Activated T-helper 1 cell treated with Interleukin-2 at 50 U/mL for 16 hours (primary cell): ENCODE results near the gene SLC49A4.
"Not testable (repeated sequence)": the region's sequence is repeated elsewhere in the genome, so short reads cannot be mapped to it uniquely, and the experiment has no call there.

Experiments used
- DNase-seq: peaks from one replicate; pipeline ENCODE4 v3.0.0-alpha.2; 2020; ENCODE audit warnings: low read depth

Gene SLC49A4, protein sequence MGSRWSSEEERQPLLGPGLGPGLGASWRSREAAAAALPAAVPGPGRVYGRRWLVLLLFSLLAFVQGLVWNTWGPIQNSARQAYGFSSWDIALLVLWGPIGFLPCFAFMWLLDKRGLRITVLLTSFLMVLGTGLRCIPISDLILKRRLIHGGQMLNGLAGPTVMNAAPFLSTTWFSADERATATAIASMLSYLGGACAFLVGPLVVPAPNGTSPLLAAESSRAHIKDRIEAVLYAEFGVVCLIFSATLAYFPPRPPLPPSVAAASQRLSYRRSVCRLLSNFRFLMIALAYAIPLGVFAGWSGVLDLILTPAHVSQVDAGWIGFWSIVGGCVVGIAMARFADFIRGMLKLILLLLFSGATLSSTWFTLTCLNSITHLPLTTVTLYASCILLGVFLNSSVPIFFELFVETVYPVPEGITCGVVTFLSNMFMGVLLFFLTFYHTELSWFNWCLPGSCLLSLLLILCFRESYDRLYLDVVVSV

DNA sequence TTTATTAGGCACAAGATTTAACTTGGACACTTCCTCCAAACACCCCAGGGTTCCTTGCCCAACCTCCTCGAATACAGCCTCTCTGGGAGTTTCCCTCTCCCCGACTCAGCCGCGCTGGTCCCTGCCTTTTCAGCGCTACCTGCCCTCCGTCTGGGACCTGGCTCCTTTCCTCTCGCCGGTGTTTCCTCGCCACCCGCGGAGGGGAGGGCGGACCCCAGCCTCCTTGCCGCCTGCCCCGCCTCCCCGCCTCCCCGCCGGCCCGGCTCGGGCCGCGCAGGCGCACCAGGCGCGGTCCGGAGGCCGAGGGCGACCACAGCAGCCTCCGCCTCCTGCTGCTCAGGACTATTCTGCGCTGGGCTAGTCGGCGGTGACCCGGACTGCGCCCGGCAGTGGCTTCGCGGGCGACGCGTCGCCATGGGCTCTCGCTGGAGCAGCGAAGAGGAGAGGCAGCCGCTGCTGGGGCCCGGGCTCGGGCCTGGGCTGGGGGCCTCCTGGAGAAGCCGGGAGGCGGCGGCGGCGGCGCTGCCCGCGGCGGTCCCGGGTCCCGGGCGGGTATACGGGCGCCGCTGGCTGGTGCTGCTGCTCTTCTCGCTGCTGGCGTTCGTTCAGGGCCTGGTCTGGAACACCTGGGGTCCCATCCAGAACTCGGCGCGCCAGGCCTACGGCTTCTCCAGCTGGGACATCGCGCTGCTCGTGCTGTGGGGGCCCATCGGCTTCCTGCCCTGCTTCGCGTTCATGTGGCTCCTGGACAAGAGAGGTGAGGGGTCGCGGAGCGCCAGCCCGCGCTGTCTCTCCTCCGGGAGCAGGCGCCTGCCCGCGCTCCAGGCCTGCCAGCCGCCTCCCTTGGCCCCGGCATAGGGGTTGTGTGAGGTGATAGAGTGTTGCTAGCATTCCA lies at the start of gene SLC49A4:
Gene SLC49A4 (plus strand): TSS at position 291 of the 895 bp plus-strand sequence. CDS start 124 bp downstream, at position 415.
- DNase-seq = peak; percentile 59

DNA sequence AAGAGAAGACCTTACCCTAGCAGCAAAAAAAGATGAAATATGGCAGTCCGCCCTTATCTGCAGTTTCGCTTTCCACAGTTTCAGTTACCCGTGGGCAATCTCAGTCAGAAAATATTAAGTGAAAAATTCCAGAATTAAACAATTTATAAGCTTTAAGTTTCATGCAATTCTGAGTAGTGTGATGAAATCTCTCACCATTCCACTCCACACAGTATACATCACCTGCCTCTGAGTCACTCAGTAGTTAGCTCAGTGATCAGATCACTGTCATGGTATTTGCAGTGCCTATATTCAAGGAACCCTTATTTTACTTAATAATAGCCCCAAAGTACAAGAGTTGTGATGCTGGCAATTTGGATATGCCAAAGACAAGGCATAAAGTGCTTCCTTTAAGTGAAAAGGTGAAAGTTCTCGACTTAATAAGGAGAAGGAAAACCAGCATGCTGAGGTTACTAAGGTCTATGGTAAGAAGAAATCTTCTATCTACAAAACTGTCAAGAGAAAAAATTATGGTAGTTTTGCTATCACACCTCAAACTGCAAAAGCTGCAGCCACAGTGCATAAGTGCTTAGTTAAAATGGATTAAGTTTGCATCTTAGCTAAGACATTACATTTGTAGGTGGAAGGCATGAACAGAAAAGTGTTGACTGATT lies 49.4 kb upstream of the SLC49A4 start:
- DNase-seq = no peak

DNA sequence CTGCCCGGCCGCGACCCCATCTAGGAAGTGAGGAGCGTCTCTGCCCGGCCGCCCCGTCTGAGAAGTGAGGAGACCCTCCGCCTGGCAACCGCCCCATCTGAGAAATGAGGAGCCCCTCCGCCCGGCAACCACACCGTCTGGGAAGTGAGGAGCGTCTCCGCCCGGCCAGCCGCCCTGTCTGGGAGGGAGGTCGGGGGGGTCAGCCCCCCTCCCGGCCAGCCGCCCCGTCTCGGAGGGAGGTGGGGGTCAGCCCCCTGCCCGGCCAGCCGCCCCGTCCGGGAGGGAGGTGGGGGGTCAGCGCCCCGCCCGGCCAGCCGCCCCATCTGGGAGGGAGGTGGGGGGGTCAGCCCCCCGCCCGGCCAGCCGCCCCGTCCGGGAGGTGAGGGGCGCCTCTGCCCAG lies 47.6 kb upstream of the SLC49A4 start:
- DNase-seq = not testable (repeated sequence)

DNA sequence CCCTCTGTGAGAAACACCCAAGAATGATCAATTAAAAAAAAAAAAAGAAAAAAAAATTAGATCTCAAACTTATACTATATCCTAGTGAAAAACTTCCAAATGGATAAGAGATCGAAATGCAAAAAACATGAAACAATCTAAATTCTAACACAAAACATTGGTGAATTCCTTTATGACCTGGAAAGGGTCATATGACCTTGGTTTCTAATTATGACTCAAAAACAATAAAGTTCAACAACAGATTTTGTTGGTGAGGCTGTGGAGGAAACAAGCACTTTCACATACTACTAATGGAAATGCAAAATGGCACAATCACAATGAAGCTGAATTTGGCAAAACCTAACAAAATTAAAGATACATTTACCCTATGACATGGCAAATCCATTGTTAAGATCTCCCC lies 46.5 kb upstream of the SLC49A4 start:
- DNase-seq = no peak

DNA sequence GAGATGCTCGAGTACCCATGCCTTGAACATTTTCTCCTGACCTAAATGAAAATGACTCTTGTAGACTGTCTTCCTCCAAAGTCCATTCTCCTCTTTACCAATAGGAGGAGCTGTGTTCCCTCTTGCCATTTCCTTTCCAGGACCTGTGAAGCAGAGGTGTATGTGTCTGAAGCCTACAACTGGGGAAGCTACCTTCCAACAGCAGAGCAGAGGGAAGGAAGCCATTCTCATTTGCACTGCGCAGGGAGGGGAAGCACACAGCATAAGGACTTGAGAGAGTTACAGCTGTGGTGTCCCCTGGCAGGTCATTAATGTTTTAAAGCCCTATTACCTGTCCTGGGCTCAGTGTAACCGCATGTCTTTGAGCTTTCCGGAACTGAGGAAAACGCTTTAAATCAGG lies 39.9 kb upstream of the SLC49A4 start:
- no peak for DNase-seq

DNA sequence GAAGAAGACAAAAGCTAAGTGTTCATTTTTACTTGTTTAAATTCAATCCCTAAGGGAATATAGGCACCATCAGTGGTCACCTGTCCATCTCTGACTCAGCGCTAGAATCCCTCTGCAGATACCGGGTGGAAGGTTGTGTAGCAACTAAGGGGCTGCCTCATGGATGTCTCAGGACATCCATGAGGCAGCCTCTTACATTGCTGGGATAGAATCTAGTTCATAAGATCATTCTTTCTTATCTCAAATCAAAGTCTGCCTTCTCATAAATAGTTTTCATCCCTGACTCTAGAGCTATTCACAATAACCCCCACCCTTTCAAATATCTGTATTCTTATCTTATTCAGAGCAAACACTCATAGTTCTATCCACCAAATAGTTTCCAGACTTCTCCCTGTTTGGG lies 39.4 kb upstream of the SLC49A4 start:
- DNase-seq = no peak

DNA sequence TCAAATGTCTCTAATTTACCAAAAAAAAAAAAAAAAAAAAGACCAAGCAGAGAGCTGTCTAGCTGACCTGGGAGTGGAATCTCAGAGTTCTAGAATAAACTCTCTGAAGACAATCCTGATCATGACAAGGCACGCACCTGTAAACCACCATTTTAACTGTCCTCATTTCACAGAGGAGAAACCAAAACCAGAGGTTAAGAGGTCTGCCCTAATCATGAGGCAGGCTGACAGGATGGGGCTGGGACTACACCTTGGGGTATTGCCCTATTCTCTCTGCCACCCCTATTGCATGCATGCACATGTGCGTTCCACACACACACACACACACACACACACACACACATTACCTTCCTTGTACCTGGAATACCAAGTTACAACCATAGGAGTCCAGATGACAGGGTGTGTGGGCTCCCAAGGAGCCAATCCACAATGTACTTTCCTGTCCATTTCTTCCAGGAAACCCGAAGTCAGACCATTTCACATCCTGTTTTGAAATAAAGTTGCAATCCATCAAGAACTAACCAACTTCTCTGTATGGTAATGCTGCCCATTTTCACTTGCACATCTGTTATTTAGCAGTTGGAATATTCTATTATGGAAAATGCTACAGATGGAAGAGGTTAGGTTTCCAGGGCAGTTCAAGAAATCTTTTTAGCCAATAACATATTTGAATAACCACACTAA lies 35.9 kb upstream of the SLC49A4 start:
- DNase-seq = no peak

DNA sequence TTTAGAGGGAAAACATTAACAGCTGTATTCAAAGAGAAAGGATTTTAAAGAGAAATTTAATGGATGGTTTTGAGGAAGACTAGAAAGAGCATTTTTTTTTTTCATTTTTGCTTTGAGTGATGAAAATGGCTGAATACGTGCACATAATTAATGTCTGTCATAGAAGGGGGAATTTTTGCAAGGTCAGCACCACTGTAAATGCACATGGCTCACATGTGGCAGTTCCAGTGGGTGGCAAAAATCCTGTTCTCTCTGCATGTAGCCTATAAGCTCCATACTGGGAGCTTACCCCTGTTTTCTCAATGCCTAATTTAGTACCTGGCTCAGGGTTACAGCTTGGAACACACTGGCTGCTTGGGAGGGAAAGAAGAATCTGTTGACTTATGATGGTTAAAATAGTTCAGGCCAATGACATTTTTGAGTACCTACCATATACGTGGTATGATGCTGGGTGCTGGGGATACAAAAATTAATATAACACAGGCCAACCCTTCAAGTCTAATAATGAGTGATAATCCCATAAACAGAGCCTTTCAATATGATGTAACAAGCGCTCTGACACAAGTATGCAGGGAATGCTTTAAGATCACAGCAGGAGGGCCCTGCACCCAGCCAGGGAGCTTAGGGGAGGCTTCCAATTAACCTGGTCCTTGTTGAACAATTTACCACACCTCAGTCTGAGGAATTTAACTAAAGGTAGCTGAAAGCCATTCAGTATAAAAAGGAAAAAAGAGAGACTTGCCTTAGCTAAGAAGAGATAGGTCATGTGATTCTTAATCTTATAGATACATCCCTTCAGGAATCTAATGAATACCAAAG lies 34.2 kb upstream of the SLC49A4 start:
- no peak for DNase-seq

DNA sequence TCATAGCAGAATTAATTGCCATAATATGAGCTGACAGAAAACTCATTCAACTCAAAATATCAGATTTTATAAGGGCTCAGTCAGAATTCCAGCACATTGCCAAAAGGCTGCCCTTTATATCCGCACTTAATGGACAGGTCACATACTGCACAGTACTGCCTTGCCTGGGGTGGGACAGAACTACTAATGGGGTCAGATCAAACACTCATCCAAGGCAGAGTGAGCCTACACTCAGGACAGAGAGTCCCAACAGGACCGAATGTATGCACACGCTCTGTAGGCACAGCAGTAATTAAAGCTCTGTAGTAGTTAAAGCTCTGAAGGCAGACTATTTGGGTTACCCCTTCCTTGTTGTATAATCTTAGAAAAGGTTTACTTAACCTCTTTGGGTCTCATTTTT lies 28.4 kb upstream of the SLC49A4 start:
- DNase-seq = no peak

DNA sequence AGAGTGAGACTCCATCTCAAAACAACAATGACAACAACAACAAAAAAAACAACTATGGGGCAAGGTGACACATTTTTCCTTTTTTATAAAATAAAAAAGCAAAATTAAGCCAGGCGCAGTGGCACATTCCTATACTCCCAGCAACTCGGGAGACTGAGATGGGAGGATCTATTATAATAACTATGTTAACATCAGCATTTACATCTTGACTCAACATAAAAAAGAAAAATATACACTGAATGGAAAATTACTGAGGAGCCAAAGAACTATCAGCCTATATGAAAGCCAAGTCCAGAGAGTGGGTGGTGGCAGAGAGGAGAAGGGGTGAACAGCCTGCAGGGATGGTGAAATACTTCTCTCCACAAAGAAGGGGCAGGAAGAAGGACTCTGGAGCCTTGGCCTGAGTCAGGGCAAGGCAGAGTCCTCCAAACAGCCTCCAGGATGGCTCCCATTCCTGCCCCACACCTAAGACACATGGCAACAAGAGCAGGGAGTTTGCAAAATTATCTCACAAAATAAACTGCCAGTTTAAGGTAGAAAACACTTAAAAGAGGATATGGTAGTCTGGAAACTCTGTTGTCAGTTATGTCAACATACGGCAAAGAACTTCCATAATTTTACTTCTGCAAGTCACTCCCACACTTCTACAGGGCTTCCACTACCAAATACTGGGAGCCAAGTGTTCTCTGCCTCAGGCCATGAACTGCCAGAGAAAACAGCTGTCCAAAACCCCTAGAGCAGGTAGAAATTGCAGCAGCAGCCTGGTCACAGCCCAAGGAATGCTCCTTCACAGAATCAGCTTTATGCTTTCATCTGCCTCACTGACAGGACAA lies 27.1 kb upstream of the SLC49A4 start:
- no peak for DNase-seq

DNA sequence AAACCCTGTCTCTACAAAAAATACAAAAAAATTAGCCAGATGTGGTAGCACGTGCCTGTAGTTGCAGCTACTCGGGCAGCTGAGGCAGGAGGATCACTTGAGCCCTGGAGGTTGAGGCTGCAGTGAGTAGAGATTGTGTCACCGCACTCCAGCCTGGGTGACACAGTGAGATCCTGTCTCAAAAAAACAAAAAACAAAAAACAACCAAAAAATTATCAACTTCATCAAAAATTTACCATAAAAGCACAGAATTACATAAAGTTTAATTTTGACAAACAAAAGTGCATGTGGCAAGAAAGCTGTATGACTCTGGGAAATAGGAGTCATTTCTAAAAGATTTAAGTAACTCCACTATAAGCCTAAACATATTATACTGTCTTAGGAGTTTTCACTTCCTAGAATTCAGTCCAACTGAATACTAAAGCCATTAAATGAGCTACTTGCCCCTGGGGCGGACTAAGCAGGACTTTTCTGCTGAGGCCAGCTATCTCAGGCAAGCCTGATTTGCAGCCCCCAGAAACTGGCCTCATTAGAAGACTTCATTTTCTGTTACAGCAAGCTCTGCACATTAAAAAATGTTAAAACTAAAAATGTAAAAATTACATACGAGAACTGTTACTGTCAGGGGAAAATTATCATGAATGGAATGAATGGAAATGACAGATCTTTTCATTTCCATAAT lies 24.2 kb upstream of the SLC49A4 start:
- no peak for DNase-seq

DNA sequence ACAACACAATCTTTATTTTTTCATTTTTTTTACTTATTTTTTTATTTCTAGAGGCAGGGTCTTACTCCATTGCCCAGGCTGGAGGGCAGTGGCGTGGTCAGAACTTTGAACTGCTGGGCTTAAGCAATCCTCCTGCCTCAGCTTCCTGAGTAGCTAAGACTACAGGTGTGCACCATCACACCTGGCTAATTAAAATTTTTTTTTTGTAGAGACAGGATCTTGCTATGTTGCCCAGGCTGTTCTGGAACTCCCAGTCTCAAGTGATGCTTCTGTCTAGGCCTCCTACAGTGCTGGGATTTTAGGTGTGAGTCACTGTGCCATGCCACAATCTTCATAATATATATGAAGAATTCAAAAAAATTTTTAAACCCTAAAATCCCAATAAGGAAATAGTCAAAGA lies 22.0 kb upstream of the SLC49A4 start:
- DNase-seq = no peak

DNA sequence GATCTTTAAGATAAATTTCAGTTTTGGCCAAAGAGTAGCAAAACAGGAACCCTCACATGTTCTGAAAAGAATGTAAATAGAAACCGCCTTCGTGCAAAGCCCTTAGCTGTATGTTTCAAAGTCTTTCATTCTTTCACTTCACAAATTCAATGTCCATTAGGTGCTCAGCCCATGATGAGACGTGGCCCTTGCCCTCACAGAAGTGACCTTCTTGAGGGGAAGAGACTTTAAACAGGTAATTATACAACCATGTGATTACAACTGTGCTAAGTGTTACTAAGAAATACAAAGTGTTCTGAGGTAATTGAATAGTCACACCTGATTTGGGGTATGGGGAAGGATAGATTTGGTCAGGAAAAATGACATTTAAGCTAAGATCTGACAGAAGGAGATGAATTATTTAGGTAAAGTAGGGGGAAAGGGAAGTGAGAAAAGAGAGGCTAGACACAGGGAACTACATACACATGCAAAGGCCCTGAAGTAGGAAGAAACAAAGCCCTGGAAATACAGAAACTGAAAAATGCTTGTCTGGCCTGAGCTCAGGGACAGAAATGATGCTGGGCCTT lies 20.8 kb upstream of the SLC49A4 start:
- no peak for DNase-seq

DNA sequence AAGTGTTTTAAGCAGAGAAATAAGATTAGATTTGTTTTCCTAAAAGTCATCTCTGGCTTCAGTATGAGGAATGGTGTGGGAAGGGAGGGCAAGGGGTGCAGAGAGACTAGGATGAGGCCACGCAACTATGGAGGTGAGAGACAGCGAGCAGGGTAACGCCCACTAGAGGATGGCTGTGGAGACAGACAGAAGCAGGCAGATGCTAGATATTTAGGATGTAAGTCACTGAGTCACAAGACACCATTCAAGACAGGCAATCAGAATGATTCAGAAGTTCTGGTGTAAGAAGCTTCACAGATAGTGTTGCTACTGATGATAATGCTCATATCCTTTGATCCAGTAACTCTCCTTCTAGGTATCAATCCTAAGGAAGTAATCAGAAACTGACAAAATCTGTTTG lies 20.3 kb upstream of the SLC49A4 start:
- DNase-seq = no peak

DNA sequence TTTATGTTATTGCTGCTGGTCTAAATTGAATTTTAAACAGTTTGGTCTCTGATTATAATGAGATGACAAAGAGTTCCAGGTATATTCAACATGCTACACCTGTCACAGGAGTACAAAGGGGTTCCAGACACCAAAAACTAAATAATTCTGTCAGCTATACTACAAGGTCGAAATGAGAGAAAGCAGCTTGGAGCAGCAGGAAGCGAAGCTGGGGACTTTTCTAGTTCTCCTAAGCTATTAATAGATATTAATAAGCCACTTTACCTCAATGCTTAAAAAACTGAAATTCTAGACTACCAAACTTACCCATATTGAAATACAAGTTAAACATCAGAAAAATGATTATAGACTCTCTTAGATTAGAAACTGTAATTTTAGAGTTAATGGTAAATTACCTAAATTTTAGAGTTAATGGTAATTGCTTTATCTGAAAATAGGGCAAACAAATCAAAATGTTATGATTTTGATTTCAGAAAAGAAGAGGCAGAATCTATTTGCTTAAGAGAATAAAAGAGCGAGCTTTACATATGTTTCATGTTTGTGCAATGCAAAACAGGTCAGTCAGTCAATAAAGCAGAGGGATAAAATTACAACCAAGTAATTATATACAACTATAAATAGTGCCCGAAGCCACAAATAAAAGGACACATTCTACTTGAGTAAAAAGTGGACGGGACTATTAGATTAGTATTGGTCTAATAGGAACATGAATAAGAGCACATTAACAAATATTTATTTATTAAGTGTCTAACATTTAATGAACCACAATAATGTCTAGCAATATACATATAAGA lies 18.0 kb upstream of the SLC49A4 start:
- no peak for DNase-seq

DNA sequence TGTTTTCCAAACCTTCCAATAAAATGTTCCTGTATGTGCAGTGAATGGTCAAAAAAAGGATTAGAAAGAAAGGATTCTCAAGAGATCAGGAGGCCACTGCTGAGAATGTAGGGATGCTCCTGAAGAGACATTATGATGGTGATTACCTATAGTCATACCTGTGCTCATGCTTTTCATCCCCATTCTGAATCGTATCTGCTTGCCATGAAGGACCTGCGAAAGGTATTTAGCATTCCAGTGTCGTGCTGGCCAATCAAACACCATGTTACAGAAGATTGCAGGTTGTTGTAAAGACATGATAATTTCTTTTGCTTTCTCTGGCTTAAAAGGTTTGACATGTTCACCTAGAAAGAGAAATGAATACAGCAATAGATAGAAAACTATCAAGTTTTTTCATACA lies 17.3 kb upstream of the SLC49A4 start:
- no peak for DNase-seq

DNA sequence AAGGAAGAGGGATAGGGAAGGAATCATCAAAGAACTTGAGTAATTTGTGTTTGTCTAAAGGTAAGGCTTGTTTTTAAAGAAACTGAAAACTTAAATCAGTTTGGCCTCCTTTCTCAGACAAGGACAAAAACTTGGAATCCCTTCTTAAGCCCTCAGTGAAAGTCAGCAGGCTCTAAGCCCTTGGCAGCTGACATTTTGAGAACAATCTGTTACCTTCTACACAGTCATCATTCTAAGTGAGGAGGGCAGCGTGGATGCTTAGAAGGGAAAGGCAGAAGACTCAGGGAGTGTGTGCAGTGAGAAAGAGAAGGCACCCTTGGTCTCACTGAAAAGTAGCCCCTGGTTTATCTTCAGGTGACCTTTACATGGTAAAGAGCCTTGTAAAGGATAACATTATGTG lies 12.1 kb upstream of the SLC49A4 start:
- no peak for DNase-seq

DNA sequence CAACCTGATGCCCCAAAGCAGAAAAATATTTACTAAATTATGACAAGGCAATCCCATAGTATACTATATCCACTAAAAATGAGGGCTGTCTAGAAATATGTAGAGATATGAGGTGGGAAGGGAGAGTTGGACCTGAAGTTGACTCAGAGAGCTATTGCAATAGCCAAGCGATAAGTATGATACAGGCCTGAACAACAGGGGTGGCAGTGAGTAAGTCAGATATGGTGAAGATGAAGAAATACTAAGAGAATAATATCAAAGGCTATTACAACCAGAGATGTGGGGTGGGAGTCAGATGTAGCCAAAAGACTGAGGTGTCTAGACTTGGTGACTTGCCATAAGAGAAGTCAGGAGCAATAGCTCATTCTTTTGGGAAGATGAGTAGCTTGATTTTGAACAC lies 10.4 kb upstream of the SLC49A4 start:
- DNase-seq = no peak
